NCI-H146 treated with DMSO at 0.1 percent for 48 hours (cell line): ENCODE data around the gene ABCF2.

Source experiments
- DNase-seq: peaks from one replicate; lab custom pipeline; 2025; ENCODE audit not compliant: unreplicated experiment; lab: John Stamatoyannopoulos, UW

ABCF2 gene

DNA sequence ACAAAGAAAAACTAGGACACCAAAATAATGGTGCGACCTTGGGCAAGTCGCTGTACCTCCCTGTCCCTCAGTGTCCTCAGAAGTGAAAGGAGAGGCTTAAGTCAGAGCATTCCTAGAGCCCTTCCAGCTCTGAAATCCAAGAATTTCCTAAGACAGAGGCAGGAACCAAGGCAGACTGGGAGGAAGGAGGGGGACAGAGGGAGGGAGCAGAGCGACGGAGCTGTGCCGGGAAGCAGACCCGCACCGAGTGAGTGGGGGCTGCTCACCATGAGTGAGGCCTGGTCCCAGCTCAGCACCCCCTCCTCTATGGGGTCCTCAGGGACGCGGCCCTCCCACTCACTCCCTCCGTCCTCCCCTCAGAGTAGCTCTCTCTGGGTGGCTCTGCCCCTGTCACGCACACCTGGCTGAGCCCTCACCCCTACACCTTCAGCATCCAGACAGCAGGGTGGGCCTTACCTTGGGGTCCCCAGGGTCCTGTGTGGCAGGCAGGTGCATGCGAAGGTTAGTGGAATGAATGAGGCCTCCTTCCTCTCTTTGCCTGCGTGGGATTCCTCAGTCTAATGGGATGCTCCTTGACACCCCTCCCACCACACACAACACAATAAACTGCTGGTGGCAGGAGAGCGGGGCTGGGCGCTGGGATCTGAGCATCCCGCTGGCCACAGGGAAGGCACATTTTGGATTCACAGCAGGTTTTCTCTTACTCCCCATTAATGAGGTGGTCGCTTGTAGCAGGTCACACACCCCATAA is 26.1 kb upstream of the ABCF2 start:
- DNase-seq: no peak

DNA sequence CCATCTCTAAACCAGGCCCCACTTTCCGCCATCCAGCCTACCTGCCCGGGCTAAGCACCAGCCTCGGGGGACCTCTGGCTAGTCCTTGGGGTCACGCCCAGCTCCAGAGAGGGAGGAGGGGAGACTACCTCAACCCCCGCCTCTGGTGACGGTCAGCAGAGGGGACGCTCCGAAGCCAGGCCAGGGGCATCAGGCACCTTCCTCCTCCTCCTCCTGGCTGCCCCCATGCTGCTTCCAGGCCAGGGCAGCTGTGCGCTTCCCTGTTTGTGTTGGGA is 25.5 kb upstream of the ABCF2 start:
- no peak for DNase-seq

GRCh38 chr7:151251689-151252560 is 24.9 kb upstream of the ABCF2 start:
- no peak for DNase-seq

DNA sequence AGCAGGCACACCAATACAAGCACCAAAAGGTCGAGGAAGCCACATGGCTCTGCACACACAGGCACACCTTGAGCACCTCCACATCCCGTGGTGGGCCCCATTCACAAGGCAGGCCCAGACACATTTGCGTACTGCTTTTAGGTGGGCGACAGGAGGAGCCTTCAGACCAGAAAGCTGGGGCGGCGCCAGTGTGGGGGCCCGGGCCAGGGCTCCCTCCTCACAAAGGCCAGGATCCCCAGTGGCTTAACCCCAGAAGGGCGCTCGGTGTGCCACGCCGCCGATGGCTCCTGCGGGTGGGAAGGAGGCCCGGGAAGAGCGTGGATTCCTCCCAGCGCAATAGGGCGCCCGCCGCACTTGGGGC is 24.3 kb upstream of the ABCF2 start:
- no peak for DNase-seq

DNA sequence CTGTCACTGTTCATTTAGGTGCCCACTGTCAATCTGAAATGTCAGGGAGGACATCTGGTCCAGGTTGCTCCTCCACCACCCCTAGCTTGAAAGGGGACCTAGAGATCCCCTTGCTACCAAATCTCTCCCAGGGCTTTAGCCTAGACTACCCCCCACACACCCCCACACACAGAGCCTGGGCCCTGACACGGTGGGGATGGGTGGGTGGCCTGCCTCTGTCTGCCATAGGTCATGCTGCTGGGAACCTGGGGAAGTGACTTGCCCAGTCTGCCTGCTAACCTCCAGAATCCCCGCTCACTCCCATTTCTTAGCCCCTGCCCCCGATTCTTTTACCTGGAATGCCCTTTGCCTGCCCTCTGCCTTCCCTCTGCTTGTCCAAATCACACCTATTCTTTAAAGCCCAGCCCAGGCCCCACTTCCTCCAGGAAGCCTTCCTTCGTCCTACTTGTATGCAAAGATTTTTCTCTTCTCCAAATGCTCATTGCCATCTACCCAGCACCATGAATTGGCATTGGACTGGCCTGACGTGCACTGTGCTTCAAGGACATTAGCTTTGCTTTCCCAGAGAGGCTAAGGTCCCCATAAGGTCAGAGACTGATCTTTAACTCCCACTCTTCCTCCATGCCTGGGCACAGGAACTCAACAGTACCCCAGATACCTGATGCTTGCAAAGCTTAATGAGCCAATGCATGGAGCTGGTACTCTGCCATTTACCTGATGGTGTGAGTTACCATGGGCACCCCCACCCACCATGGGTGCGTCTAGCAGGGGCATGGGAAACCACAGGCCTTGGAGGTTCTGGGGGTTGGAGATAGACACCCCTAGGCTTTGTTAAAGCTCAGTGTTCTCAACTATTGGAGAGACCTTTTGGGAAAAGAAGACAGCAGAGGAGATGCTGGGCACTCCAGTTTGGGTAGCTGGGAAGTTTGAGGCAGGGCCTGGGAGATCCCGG is 23.5 kb upstream of the ABCF2 start:
- no peak for DNase-seq

- DNase-seq: no peak
Measured at GRCh38 chr7:151249732-151250072, 22.7 kb upstream of the ABCF2 start.

GRCh38 chr7:151249034-151249731 is 22.2 kb upstream of the ABCF2 start:
- DNase-seq: no peak

- DNase-seq: no peak
Measured at GRCh38 chr7:151248346-151249033, 21.5 kb upstream of the ABCF2 start, which contains the start of gene SMARCD3. SMARCD3 (minus strand) TSS chr7:151248694; CDS start chr7:151248562, 132 bp downstream.

DNA sequence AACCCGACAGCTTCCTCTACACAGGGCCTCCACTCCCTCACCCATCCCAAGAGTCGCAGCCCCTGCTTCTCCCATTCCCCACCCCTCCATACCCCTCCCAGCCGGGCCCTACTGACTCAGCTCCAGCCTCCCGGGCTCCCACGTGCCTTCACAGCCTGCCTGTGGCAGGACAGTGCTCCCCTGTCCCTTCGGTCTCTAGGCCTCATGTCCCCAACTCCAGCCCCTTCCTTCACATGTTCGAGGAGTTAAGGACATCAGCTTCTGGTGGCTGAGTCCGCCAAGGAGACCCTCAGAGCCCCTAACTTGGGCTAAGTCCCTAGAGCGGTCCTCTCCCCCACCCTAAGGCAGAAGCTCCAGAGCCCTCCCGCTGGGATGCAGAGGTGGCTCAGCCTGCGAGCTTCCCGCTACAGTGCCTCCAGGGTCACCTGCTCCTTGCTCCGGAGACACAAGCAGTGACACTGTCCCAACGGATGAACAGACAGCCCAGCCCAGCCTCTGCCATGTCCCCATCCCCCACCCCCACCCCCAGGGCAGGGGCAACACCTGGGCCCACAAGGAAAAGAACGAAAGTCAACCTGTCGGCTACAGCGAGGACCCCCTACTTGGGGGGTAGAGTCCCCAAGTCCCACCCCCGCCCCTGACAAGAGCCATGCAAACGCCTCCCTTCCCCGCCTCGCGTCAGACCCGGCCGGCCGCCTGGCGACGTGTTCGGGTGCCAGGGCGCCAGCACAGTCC is 20.8 kb upstream of the ABCF2 start:
- no peak for DNase-seq

DNA sequence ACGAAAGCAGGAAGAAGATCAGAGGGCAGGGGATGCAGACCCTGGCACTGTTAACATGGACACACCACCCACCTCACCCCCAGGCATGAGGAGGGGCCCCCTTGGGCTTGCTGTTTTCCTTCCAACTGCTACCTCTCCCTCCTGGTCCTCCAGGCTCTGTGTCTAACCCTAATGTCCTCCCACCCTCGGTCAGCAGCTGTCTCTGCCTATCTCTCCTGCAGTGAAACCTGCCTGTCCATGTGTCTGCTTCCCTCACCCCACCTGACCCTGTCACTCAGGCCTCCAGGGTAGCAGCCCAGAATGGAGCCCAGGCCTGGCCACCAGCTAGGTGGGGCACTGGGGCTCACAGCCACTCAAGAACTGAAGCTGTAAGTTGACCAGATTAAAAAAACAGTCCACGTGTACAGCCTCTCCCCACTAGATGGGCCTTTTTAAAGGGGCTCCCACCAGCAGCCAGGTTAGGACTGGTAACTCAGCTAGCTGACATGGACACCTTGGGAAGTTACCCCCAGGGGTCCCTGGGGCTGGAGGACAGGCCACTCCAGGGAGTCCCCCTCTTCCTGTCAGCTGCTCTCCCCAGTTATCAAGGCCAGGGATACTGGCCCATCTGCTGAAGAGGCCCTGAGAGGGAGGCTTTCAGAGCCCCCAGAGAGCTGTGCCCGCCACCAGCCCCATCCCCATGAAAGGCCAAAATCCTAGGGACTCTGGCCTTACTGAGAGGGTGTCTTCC is 20.0 kb upstream of the ABCF2 start:
- no peak for DNase-seq

GRCh38 chr7:151246102-151246850 is 19.3 kb upstream of the ABCF2 start:
- DNase-seq: no peak

- DNase-seq: no peak
Measured at GRCh38 chr7:151245360-151246101, 18.5 kb upstream of the ABCF2 start.

- DNase-seq: no peak
Measured at GRCh38 chr7:151244841-151245346, 17.9 kb upstream of the ABCF2 start.

- no peak for DNase-seq
Measured at GRCh38 chr7:151244196-151244840, 17.3 kb upstream of the ABCF2 start.

DNA sequence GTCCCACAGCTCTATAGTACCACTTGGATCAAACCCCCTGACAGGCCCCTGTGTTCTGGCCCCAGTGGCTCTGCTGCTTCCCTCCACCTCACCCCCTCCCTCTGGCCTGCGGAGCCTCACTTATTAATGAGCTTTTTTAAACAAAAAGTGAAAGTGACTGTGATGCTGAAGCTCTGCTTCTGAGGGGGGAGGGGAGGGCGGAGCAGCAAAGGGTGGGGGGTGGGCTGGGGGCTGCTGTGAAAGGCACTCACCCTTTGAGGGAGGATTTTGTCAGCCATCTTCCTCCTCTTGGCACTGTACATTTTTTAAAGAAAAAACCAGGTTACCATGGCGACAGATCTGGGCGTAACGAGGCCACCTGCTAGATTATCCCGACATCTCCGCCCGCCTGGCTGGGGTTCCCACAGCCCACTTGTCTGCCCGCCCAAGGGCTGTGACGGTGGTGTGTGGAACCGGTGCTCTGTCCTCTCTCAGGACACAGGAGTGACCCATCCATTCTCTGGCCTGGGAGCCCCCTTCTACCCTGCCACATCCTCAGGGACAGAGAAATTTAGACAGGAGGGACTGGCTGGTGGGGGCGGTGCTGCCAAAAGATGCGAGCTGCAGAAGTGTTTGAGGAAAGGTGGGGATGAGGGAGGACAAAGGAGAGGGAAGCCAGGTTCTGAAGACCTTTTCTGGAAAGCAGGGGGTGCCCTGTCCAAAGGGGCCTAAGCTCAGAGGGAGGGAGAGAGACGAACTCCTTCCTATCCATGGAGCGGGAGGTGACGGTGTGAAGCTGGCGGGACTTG is 16.6 kb upstream of the ABCF2 start:
- DNase-seq: no peak

GRCh38 chr7:151243045-151243349 is 16.0 kb upstream of the ABCF2 start:
- DNase-seq: no peak
